Nephron (organoid): ENCODE results near the gene ASMTL.
A peak's percentile ranks its signal among the peaks of the same experiment; 100 is the strongest.
"Not testable (repeated sequence)": the region's sequence is repeated elsewhere in the genome, so short reads cannot be mapped to it uniquely, and the experiment has no call there.

Experiments used
- H3K27ac Mint-ChIP-seq, 3 experiments: 2 replicates each; pipeline ENCODE4 v1.8.0; 2020; ENCODE audit warnings: mixed read lengths in 3 of 3, mild to moderate bottlenecking in 2 of 3, moderate library complexity in 1 of 3
- H3K27me3 Mint-ChIP-seq: 2 replicates; pipeline ENCODE4 v1.8.0; 2021; ENCODE audit warnings: low read depth, mild to moderate bottlenecking, moderate library complexity, mixed read lengths
- H3K36me3 Mint-ChIP-seq: 2 replicates; pipeline ENCODE4 v1.8.0; 2020; ENCODE audit warnings: low read depth, mixed read lengths
- H3K4me1 Mint-ChIP-seq: 2 replicates; pipeline ENCODE4 v1.8.0; 2020; ENCODE audit warnings: mixed read lengths
- H3K4me3 Mint-ChIP-seq, 3 experiments: 2 replicates each; pipeline ENCODE4 v1.8.0; 2020; ENCODE audit warnings: mild to moderate bottlenecking in 3 of 3, mixed read lengths in 3 of 3, moderate library complexity in 2 of 3
- H3K9me3 Mint-ChIP-seq: 2 replicates; pipeline ENCODE4 v1.8.0; 2020; ENCODE audit warnings: mixed read lengths
- TF ChIP-seq, protein P1 (sequence below), 3 experiments: fragments of 200-600 bp; sonication (generic); IDR thresholded peaks; one replicate each; pipeline ENCODE4 v1.5.0; 2021; ENCODE audit warnings: antibody characterized with exemption in 3 of 3; ENCODE audit not compliant: unreplicated experiment in 3 of 3

The ASMTL gene

DNA sequence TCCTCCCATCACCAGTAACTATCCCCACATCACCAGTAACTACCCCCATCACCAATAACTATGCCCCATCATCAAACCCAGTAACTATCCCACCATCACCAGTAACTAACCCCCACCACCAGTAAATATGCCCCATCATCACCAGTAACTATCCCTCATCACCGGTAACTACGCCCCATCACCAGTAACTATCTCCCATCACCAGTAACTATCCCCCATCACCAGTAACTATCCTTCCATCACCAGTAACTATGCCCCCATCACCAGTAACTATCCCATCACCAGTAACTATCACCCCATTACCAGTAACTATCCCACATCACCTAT is 2.9 kb downstream of the ASMTL start:
- Mint-ChIP-seq H3K4me1 (no peaks in the 10 kb centered on the region), H3K27ac (no peak overlapping the region)

GRCh38 chrX:1449036-1449822 is 3.5 kb downstream of the ASMTL start:
- no peak overlapping the region for H3K27ac Mint-ChIP-seq
- H3K27me3 Mint-ChIP-seq, result no peaks in the 10 kb centered on the region
- peaks cover 60% of the 10 kb centered on the region for H3K36me3 Mint-ChIP-seq
- H3K4me3 Mint-ChIP-seq, result peak overlapping the region; percentile 46 to 62 (median 60)
- no peaks in the 10 kb centered on the region for H3K4me1 Mint-ChIP-seq
- H3K9me3 Mint-ChIP-seq, result peaks cover 53% of the 10 kb centered on the region
- TF ChIP-seq, protein P1, sequence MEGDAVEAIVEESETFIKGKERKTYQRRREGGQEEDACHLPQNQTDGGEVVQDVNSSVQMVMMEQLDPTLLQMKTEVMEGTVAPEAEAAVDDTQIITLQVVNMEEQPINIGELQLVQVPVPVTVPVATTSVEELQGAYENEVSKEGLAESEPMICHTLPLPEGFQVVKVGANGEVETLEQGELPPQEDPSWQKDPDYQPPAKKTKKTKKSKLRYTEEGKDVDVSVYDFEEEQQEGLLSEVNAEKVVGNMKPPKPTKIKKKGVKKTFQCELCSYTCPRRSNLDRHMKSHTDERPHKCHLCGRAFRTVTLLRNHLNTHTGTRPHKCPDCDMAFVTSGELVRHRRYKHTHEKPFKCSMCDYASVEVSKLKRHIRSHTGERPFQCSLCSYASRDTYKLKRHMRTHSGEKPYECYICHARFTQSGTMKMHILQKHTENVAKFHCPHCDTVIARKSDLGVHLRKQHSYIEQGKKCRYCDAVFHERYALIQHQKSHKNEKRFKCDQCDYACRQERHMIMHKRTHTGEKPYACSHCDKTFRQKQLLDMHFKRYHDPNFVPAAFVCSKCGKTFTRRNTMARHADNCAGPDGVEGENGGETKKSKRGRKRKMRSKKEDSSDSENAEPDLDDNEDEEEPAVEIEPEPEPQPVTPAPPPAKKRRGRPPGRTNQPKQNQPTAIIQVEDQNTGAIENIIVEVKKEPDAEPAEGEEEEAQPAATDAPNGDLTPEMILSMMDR (IDR thresholded peaks at IDR 0.05; ENCODE audit: unreplicated experiment in 3 of 3), result no peak

More for the DNA sequence above, 2.9 kb downstream of the ASMTL start:
- TF ChIP-seq, protein P1 (IDR thresholded peaks at IDR 0.05; ENCODE audit: unreplicated experiment in 3 of 3), result no peak
- Mint-ChIP-seq H3K4me3 (peak overlapping the region; percentile 46 to 62 (median 60)), H3K9me3 (peaks cover 48% of the 10 kb centered on the region), H3K36me3 (peaks cover 55% of the 10 kb centered on the region), H3K27me3 (no peaks in the 10 kb centered on the region)

DNA sequence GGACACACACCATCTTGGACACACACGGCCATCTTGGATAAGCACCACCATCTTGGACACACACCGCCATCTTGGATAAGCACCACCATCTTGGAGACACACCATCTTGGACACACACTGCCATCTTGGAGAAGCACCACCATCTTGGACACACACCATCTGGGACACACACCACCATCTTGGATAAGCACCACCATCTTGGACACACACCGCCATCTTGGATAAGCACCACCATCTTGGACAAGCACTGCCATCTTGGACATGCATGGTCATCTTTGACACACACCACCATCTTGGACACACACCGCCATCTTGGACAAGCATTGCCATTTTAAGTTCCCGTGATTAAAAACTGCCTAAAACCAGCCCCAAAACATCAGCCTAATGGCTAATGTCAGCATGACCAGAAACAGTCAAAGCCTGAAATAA is 4.1 kb downstream of the ASMTL start:
- H3K27ac Mint-ChIP-seq, H3K27me3 Mint-ChIP-seq, H3K4me1 Mint-ChIP-seq: not testable (repeated sequence)
- Mint-ChIP-seq H3K9me3 (peaks cover 58% of the 10 kb centered on the region), H3K4me3 (peak overlapping the region in 1 of 3 experiments; percentile 39), H3K36me3 (peaks cover 67% of the 10 kb centered on the region)

DNA sequence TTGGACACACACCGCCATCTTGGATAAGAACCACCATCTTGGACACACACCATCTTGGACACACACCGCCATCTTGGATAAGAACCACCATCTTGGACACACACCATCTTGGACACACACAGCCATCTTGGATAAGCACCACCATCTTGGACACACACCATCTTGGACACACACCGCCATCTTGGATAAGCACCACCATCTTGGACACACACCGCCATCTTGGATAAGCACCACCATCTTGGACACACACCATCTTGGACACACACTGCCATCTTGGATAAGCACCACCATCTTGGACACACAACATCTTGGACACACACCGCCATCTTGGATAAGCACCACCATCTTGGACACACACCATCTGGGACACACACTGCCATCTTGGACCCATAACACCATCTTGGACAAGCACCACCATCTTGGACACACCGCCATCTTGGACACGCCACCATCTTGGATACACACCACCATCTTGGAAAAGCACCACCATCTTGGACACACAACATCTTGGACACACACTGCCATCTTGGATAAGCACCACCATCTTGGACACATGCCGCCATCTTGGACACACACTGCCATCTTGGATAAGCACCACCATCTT is 4.6 kb downstream of the ASMTL start:
- H3K4me3 Mint-ChIP-seq, H3K27ac Mint-ChIP-seq, H3K27me3 Mint-ChIP-seq, H3K4me1 Mint-ChIP-seq: not testable (repeated sequence)
- H3K36me3 Mint-ChIP-seq, result peaks cover 71% of the 10 kb centered on the region
- peaks cover 61% of the 10 kb centered on the region for H3K9me3 Mint-ChIP-seq

DNA sequence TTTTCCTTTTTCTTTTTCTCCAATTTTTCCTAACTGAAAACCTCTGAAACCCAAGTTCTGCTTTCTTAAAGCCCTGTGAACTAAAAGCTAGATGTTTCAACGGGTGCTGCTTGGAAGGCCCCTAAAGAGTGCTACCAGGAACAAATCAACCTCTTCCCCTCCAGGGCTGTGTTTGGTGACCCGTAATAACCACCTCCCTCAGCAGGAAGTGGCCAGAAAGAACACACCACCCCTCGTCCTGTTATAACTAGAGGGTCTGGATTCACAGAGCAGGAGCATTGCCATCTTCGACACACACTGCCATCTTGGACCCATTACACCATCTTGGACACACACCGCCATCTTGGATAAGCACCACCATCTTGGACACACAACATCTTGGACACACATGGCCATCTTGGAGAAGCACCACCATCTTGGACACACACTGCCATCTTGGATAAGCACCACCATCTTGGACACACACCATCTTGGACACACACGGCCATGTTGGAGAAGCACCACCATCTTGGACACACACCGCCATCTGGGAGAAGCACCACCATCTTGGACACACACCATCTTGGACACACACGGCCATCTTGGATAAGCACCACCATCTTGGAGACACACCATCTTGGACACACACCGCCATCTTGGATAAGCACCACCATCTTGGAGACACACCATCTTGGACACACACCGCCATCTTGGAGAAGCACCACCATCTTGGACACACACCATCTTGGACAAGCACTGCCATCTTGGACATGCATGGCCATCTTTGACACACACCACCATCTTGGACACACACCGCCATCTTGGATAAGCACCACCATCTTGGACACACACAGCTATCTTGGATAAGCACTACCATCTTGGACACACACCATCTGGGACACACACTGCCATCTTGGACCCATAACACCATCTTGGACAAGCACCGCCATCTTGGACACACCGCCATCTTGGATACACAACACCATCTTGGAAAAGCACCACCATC is 5.4 kb downstream of the ASMTL start:
- H3K27me3 Mint-ChIP-seq, H3K4me1 Mint-ChIP-seq, H3K27ac Mint-ChIP-seq, H3K4me3 Mint-ChIP-seq: not testable (repeated sequence)
- peaks cover 78% of the 10 kb centered on the region for H3K36me3 Mint-ChIP-seq
- peaks cover 64% of the 10 kb centered on the region for H3K9me3 Mint-ChIP-seq

GRCh38 chrX:1444561-1445500 is 7.9 kb downstream of the ASMTL start:
- TF ChIP-seq, protein P1 (IDR thresholded peaks at IDR 0.05; ENCODE audit: unreplicated experiment in 3 of 3), result no peak
- peaks cover 64% of the 10 kb centered on the region for H3K9me3 Mint-ChIP-seq
- peaks cover 85% of the 10 kb centered on the region for H3K36me3 Mint-ChIP-seq
- H3K4me3 Mint-ChIP-seq, result no peak overlapping the region
- no peak overlapping the region for H3K27ac Mint-ChIP-seq
- no peaks in the 10 kb centered on the region for H3K4me1 Mint-ChIP-seq
- H3K27me3 Mint-ChIP-seq, result no peaks in the 10 kb centered on the region
